Stomach smooth muscle (tissue), 2 donors: ENCODE results near the gene PCDHGA3.

Experiments
- H3K27ac ChIP-seq: one replicate; pipeline ENCODE4 v1.7.0; 2013; ENCODE audit warnings: mild to moderate bottlenecking, low read length, inconsistent platforms
- H3K27me3 ChIP-seq, 2 donors: one replicate each; pipeline ENCODE4 v1.7.0; 2013; ENCODE audit warnings: low read length in 2 of 2; ENCODE audit not compliant: insufficient read depth in 2 of 2, control insufficient read depth in 1 of 2
- H3K36me3 ChIP-seq, 2 donors: one replicate each; pipeline ENCODE4 v1.7.0; 2013; ENCODE audit warnings: low read length in 2 of 2; ENCODE audit not compliant: control insufficient read depth in 2 of 2, insufficient read depth in 2 of 2
- H3K4me1 ChIP-seq: one replicate; pipeline ENCODE4 v1.7.0; 2013; ENCODE audit warnings: low read length; ENCODE audit not compliant: control insufficient read depth, insufficient read depth
- H3K4me3 ChIP-seq, 2 donors: one replicate each; pipeline ENCODE4 v1.7.0; 2013; ENCODE audit warnings: low read length in 2 of 2
- H3K9ac ChIP-seq, 2 donors: one replicate each; pipeline ENCODE4 v1.7.0; 2013; ENCODE audit warnings: low read length in 2 of 2, mild to moderate bottlenecking in 1 of 2
- H3K9me3 ChIP-seq, 2 donors: one replicate each; pipeline ENCODE4 v1.7.0; 2013; ENCODE audit warnings: low read length in 2 of 2; ENCODE audit not compliant: control insufficient read depth in 2 of 2
- donor health status: healthy.
- donor health status: Pancreatic carcinoma.

Gene PCDHGA3

DNA sequence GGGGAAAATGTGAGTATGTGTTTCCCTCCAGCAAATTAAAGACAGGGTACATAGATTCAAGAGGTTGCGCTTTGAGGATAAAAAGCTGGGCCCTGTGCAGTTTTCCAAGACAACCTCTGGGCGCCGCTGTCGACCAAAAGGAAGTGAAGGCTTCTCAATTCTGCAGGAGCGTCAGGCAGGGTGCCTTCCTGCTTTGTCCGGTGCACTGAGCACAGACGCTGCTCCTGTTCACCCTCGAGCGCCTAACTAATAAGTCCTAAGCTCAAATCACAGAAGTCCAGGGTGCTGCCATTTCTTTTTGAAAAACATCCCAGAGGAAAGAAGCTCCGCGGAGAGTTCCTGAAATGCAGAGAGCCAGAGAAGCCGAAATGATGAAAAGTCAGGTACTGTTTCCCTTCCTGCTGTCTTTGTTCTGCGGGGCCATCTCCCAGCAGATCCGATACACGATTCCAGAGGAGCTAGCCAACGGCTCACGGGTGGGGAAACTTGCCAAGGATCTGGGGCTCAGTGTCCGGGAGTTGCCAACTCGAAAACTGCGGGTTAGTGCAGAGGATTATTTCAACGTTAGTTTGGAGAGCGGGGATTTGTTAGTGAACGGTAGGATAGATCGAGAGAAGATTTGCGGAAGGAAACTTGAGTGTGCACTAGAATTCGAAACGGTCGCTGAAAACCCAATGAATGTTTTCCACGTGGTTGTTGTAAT, 6.4 kb downstream of the PCDHGA3 start, which contains the start of gene PCDHGB1:
TSS of gene PCDHGB1 (plus strand) at position 183 of the 703 bp plus-strand sequence. CDS start at position 345, 162 bp downstream.
- H3K27me3 ChIP-seq, result peaks cover 0 to 7% of the 10 kb centered on the region in 2 donors
- no peak within 1 kb of the TSS for H3K27ac ChIP-seq
- peaks cover 26 to 44% of the 10 kb centered on the region in 2 donors for H3K9me3 ChIP-seq
- H3K4me1 ChIP-seq, result no peaks in the 10 kb centered on the region
- H3K4me3 ChIP-seq, result peak within 1 kb of the TSS; percentile 40 to 65
- no peak within 1 kb of the TSS for H3K9ac ChIP-seq
- H3K36me3 ChIP-seq, result no peaks in the 10 kb centered on the region

DNA sequence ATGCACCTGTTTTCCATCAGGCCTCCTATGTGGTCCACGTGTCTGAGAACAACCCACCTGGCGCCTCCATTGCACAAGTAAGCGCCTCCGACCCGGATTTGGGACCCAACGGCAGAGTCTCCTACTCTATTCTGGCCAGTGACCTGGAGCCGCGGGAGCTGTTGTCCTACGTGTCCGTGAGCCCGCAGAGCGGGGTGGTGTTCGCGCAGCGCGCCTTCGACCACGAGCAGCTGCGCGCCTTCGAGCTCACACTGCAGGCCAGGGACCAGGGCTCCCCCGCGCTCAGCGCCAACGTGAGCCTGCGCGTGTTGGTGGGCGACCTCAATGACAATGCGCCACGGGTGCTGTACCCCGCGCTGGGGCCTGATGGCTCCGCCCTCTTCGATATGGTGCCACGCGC, 8.0 kb downstream of the PCDHGA3 start:
- Histone ChIP-seq H3K4me1 (no peaks in the 10 kb centered on the region), H3K9me3 (peaks cover 31 to 52% of the 10 kb centered on the region in 2 donors), H3K9ac (no peak overlapping the region), H3K27ac (no peak overlapping the region), H3K27me3 (peaks cover 0 to 7% of the 10 kb centered on the region in 2 donors), H3K4me3 (peak overlapping the region in 1 of 2 donors; percentile 65), H3K36me3 (peaks cover 0 to 2% of the 10 kb centered on the region in 2 donors)

DNA sequence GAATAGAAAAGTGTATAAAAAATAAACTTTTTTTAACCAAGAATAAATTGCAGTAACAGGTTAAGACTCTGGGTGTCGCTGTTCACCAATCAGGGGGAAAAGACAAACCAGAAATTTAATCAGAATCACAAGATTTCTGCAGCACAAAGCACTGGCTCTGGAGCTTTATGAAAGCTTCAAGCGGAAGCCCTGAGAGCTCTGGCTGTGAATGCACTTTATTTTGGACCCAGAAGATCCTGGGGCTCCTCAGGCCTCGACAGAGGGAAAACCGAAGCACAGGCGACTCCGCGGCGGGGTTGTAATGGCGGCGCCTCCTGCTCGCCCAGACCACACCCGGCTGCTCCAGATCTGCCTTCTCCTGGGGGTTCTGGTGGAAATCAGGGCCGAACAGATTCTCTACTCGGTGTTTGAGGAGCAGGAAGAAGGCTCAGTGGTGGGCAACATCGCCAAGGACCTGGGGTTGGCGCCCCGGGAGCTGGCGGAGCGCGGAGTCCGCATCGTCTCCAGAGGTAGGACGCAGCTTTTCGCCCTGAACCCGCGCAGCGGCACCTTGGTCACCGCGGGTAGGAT, 11.4 kb downstream of the PCDHGA3 start, which contains the start of gene PCDHGA4:
TSS of gene PCDHGA4 (plus strand) at position 122 of the 570 bp plus-strand sequence. CDS start at position 209, 87 bp downstream.
- H3K36me3 ChIP-seq, result peaks cover 0 to 2% of the 10 kb centered on the region in 2 donors
- peaks cover 0 to 7% of the 10 kb centered on the region in 2 donors for H3K27me3 ChIP-seq
- H3K9ac ChIP-seq, result no peak within 1 kb of the TSS
- H3K27ac ChIP-seq, result no peak within 1 kb of the TSS
- peaks cover 35 to 70% of the 10 kb centered on the region in 2 donors for H3K9me3 ChIP-seq
- peak within 1 kb of the TSS; percentile 42 to 70 for H3K4me3 ChIP-seq
- H3K4me1 ChIP-seq, result no peaks in the 10 kb centered on the region

DNA sequence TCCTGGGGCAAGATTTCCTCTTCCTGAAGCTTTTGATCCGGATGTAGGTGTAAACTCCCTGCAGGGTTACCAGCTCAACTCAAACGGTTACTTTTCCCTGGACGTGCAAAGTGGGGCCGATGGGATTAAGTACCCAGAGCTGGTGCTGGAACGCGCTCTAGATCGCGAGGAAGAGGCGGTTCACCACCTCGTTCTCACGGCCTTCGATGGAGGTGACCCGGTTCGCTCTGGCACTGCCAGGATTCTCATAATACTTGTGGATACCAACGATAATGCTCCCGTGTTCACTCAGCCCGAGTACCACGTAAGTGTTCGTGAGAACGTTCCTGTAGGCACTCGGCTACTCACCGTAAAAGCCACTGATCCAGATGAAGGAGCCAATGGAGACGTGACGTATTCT, 12.0 kb downstream of the PCDHGA3 start:
- H3K9ac ChIP-seq, result no peak overlapping the region
- peaks cover 0 to 7% of the 10 kb centered on the region in 2 donors for H3K27me3 ChIP-seq
- peaks cover 35 to 71% of the 10 kb centered on the region in 2 donors for H3K9me3 ChIP-seq
- peaks cover 0 to 2% of the 10 kb centered on the region in 2 donors for H3K36me3 ChIP-seq
- H3K4me1 ChIP-seq, result no peaks in the 10 kb centered on the region
- peak overlapping the region; percentile 42 to 70 for H3K4me3 ChIP-seq
- H3K27ac ChIP-seq, result no peak overlapping the region

DNA sequence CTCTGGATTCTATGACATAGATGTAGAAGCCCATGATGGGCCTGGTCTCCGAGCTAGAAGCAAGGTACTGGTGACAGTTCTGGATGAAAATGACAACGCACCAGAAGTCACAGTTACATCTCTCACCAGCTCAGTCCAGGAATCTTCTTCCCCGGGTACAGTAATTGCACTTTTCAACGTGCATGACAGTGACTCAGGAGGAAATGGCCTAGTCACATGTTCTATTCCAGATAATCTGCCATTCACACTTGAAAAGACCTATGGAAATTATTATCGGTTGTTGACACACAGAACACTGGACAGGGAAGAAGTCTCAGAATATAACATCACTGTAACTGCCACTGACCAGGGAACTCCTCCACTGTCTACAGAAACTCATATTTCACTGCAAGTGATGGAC, 12.5 kb downstream of the PCDHGA3 start:
- peak overlapping the region in 1 of 2 donors; percentile 42 for H3K4me3 ChIP-seq
- H3K9me3 ChIP-seq, result peaks cover 36 to 71% of the 10 kb centered on the region in 2 donors
- no peaks in the 10 kb centered on the region for H3K4me1 ChIP-seq
- H3K36me3 ChIP-seq, result peaks cover 0 to 2% of the 10 kb centered on the region in 2 donors
- no peak overlapping the region for H3K9ac ChIP-seq
- H3K27ac ChIP-seq, result no peak overlapping the region
- H3K27me3 ChIP-seq, result peaks cover 0 to 3% of the 10 kb centered on the region in 2 donors

DNA sequence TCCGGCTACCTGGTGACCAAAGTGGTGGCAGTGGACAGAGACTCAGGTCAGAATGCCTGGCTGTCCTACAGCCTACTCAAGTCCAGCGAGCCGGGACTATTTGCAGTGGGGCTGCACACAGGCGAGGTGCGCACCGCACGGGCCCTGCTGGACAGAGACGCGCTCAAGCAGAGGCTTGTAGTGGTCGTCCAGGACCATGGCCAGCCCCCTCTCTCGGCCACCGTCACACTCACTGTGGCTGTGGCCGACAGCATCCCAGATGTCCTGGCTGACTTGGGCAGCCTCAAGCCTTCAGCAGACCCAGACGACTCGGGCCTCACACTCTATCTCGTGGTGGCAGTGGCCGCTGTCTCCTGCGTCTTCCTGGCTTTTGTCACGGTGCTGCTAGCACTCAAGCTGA, 13.3 kb downstream of the PCDHGA3 start:
- Histone ChIP-seq H3K9me3 (peaks cover 33 to 70% of the 10 kb centered on the region in 2 donors), H3K27ac (no peak overlapping the region), H3K27me3 (peaks cover 0 to 3% of the 10 kb centered on the region in 2 donors), H3K36me3 (peaks cover 0 to 2% of the 10 kb centered on the region in 2 donors), H3K4me3 (peak overlapping the region; percentile 18 to 47), H3K9ac (no peak overlapping the region), H3K4me1 (no peaks in the 10 kb centered on the region)

DNA sequence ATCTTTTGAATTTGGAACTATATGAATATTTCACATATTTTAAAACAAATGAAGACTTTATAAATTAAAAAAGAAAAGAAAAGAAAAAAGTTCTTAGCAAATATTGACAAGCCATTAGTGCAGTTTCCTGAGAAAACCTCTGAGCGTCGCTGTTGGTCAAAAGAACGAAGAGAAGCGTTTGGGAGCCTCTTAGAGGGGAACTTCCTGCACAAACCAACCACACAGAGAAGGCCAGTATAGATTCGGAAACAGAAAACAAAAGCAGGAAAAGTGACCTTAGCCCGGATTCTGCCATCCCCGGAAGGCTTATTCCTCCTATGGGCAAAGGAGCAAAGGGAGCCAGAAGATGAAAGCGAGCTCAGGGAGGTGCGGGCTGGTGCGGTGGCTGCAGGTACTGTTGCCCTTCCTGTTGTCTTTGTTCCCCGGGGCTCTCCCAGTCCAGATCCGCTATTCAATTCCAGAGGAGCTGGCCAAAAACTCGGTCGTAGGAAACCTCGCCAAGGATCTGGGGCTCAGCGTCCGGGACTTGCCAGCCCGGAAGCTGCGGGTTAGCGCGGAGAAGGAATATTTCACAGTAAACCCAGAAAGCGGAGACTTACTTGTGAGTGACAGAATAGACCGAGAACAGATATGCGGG, 16.3 kb downstream of the PCDHGA3 start, which contains the start of gene PCDHGB2:
TSS of gene PCDHGB2 (plus strand) at position 205 of the 637 bp plus-strand sequence. CDS start at position 347, 142 bp downstream.
- Histone ChIP-seq H3K4me3 (peak within 1 kb of the TSS; percentile 49 to 54), H3K9ac (no peak within 1 kb of the TSS), H3K9me3 (peaks cover 39 to 70% of the 10 kb centered on the region in 2 donors)

DNA sequence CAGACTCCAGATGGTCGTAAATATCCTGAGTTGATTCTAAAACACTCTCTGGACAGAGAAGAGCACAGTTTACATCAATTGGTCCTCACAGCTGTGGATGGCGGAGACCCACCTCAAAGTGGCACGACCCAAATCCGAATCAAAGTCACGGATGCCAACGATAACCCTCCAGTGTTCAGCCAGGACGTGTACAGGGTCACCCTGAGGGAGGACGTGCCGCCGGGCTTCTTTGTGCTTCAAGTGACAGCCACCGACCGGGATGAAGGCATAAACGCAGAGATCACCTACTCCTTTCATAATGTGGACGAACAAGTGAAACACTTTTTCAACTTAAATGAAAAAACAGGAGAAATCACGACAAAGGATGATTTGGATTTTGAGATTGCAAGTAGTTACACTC, 17.1 kb downstream of the PCDHGA3 start:
- Histone ChIP-seq H3K36me3 (peaks cover 0 to 2% of the 10 kb centered on the region in 2 donors), H3K4me3 (peak overlapping the region; percentile 49 to 54), H3K9ac (no peak overlapping the region), H3K27ac (no peak overlapping the region), H3K9me3 (peaks cover 41 to 70% of the 10 kb centered on the region in 2 donors), H3K27me3 (no peaks in the 10 kb centered on the region), H3K4me1 (no peaks in the 10 kb centered on the region)

More for the DNA sequence above, 16.3 kb downstream of the PCDHGA3 start, which contains the start of gene PCDHGB2:
- Histone ChIP-seq H3K4me1 (no peaks in the 10 kb centered on the region), H3K27me3 (no peaks in the 10 kb centered on the region), H3K27ac (no peak within 1 kb of the TSS), H3K36me3 (peaks cover 0 to 2% of the 10 kb centered on the region in 2 donors)

DNA sequence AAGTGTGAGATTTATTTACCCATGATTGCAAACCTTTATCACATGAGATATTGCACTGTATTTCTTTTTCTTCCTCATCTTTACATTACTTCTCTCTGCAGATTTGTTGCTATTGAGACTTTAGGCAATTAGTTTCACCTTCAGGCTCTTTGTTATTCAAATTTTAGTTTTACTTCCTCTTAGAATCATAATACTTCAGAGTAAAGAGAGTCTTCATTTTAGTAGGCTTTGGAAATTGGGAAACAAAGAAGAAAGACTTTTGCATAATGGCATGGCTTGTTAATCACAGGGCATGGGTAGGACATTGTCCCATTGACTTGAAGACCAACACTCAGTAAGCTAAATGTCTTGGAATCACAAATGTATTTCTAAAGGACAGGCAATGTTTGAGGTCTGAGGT, 19.1 kb downstream of the PCDHGA3 start:
- H3K9me3 ChIP-seq, result peaks cover 36 to 64% of the 10 kb centered on the region in 2 donors
- no peak overlapping the region for H3K4me3 ChIP-seq

DNA sequence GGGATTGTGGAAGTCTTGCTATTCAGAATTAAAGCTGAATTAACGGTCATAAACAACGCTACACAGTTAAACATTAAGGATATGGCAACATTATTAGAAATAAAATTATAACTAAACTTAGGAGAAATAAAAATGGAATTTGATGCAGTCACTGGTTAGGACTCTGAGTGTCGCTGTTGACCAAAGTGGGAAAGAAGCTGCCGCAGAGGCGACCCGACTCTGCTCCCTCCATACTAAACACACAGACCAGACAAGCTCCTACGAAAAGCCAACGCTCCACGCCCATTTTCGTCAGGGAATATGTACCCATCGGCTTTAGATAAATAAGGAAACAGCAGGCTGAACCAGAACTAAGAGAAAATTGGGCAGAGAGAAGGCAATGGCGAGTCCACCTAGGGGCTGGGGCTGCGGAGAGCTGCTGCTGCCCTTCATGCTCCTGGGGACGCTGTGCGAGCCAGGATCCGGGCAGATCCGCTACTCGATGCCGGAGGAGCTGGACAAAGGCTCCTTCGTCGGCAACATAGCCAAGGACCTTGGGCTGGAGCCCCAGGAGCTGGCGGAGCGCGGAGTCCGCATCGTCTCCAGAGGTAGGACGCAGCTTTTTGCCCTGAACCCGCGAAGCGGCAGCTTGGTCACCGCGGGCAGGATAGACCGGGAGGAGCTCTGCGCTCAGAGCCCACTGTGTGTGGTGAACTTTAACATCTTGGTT, 20.5 kb downstream of the PCDHGA3 start, which contains the start of gene PCDHGA5:
TSS of gene PCDHGA5 (plus strand) at position 211 of the 709 bp plus-strand sequence. CDS start at position 380, 169 bp downstream.
- Histone ChIP-seq H3K4me1 (no peaks in the 10 kb centered on the region), H3K4me3 (peak within 1 kb of the TSS; percentile 52 to 56), H3K27me3 (no peaks in the 10 kb centered on the region), H3K9me3 (peaks cover 36 to 64% of the 10 kb centered on the region in 2 donors), H3K9ac (no peak within 1 kb of the TSS), H3K36me3 (no peaks in the 10 kb centered on the region), H3K27ac (no peak within 1 kb of the TSS)

More for the DNA sequence above, 19.1 kb downstream of the PCDHGA3 start:
- Histone ChIP-seq H3K4me1 (no peaks in the 10 kb centered on the region), H3K36me3 (no peaks in the 10 kb centered on the region), H3K27ac (no peak overlapping the region), H3K27me3 (no peaks in the 10 kb centered on the region), H3K9ac (no peak overlapping the region)
